Endometrium (tissue), 2 donors: Measurements from ENCODE around the gene DNAH11.
"Not testable (repeated sequence)": the region's sequence is repeated elsewhere in the genome, so short reads cannot be mapped to it uniquely, and the experiment has no call there.

Experiments used
- FAIRE-seq: peaks from 2 replicates; lab custom pipeline; 2012; peaks lifted over from hg19 to GRCh38; lab: Jason Lieb, UNC
- donor health status: control.
- donor health status: control.

Gene DNAH11

GRCh38 chr7:21618706-21619105 is 75.9 kb downstream of the DNAH11 start:
- FAIRE-seq = no peak

DNA sequence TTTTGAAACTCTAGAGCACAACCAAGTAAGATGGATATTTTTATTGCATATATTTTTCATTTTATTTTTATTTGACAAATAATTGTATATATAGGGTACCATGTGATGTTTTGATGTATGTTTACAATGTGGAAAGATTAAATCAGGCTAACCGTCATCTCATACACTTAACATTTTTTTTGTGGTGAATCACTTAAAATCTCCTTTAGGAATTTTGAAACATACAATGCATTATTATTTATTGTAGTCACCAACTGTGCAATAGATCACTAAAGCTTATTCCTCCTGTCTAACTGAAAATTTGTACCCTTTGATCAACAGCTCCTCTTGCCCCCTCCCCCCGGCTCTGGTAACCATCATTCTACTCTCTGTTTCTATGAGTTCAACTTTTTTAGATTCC is 77.2 kb downstream of the DNAH11 start:
- FAIRE-seq = no peak

GRCh38 chr7:21624320-21624719 is 81.5 kb downstream of the DNAH11 start:
- no peak for FAIRE-seq

- no peak for FAIRE-seq
Measured at GRCh38 chr7:21636694-21637093, 93.9 kb downstream of the DNAH11 start.

GRCh38 chr7:21639206-21639868 is 96.5 kb downstream of the DNAH11 start:
- no peak for FAIRE-seq

DNA sequence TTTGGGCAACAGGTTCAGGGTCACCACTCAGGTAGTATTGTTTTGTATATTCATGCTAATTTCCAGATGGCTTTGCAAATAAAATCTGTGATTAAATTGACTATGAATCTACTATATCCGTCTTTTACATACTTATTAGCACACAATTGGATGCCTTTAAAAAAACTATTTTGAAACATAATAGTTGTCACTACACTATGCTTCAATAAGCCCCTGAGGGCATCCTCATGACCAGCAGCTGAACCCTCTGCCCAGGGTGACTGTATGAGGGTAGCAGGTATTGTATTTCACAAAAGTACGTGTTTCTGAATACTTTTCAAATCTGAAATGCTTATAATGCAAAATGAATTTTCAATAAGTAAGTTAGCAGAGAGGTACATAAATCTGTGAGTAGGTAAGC is 97.3 kb downstream of the DNAH11 start:
- FAIRE-seq = no peak

DNA sequence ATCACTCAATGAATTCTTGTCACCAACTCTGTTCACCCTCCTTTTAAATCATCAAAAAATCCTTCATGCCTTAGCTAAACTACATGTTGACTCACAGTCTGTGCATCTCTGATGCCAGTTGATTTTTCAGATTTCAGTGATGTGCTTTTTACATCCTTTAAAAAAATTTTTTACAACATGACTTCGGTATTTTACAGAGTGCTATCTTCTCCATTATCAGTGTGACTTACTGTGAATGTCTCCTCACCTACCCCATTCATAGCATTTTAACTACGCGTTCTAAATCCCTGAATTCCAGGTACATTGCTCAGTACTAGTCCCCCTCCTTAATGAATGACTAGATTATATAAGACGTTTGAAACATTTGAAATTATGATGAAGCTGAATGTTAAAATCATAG is 98.7 kb downstream of the DNAH11 start:
- no peak for FAIRE-seq

DNA sequence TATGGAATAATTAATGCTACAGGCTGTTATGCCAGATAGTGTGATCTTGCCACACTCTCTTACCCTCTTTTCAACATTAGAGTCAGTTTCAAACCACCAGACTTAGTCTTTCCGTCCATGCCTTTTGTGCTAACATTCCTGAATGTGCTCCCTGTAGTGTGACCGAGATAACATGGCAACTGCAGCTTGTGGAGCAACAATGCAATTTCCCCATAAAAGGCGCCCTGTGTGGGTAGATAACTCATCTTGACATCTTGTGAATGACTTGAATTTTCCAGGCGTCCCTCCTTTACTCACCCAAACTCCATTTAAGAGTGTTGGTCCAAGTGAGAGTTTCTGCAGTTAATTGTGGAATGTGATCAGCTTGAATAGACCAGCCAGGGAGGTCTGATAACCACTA is 99.6 kb downstream of the DNAH11 start:
- no peak for FAIRE-seq

- FAIRE-seq = no peak
Measured at GRCh38 chr7:21651697-21652096, 108.9 kb downstream of the DNAH11 start.

DNA sequence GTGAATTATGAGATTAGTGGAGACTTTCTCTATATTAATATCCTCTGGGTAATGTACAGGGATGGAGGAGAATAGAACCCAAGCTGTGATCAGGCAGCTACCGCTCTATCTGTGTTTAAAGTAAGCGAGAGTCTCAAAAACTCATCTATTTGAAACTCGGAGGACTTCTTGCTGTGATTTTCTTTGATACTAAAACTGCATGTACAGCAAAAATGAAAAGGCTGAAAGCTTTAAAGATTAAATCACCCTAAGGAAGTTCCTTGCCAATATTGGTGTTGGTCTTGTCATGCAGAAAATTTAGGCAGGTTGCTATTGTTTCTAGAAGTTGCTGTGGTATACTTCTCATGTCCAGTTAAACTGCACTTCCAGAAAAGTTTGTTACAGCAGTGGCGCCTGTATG is 110.8 kb downstream of the DNAH11 start:
- no peak for FAIRE-seq

DNA sequence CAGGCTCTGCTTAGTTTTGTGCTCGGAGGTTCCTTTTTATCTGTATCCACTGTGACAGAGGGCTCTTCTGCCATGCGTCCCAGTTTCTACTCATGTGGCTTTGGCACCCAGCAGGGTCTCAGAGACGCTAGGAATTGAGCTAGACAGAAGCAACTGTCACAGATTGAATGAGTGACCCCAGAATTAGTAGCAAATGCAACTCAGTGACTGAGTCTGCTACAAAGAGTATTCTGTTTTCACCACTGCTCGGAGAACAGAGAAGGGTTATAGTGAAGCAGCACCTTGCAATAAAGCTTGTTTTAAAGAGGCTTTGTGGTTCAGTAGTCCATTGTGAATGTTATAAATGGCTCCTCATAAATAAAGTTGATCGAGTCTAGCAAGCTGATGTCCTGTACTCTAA is 113.2 kb downstream of the DNAH11 start:
- no peak for FAIRE-seq

- no peak for FAIRE-seq
Measured at GRCh38 chr7:21656796-21657195, 114.0 kb downstream of the DNAH11 start.

- FAIRE-seq = no peak
Measured at GRCh38 chr7:21670496-21670895, 127.7 kb downstream of the DNAH11 start.

DNA sequence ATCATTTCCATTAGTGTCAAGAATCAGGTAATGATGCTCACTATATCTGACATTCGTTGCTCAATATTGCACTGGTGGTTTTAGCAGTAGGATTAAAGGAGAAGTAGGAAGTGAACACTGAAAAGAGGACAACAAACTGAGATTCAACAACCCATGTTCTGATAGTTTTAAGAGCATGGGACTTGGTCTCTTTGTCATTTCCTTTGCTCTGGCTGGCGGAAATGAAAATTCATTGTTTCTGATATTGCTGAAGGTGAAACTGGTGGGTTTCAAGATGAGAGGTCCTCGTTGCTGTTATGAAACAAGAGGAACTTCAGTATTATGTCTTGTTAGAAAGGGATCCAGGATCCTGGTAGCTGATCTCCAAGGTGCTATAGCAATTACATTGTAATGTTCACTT is 129.0 kb downstream of the DNAH11 start:
- FAIRE-seq = no peak

GRCh38 chr7:21675255-21675654 is 132.4 kb downstream of the DNAH11 start:
- no peak for FAIRE-seq

- no peak for FAIRE-seq
Measured at GRCh38 chr7:21690705-21691104, 147.9 kb downstream of the DNAH11 start.

GRCh38 chr7:21691146-21691545 is 148.3 kb downstream of the DNAH11 start:
- FAIRE-seq = peak; percentile 21

GRCh38 chr7:21700587-21700986 is 157.7 kb downstream of the DNAH11 start:
- FAIRE-seq = not testable (repeated sequence)

DNA sequence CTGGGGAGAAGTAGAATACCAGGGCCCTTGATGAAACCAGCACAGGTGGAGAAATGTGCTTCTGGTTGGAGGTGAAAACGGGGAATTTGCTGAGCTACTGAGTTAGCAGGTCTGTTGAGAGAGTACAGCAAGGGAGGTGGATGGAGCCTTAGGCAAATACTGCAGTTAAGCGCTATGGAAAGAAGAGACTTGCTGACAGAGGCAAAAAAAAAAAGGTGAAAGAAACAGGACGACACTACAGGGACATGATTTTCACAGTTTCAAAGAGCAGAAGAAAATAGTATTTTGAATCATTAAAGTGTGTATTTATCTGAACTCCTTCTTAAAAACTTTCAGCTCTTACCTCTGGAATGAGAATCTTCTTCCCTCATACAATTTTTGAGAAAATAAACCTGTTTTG is 159.5 kb downstream of the DNAH11 start:
- FAIRE-seq = no peak

- no peak for FAIRE-seq
Measured at GRCh38 chr7:21704359-21704758, 161.5 kb downstream of the DNAH11 start.

DNA sequence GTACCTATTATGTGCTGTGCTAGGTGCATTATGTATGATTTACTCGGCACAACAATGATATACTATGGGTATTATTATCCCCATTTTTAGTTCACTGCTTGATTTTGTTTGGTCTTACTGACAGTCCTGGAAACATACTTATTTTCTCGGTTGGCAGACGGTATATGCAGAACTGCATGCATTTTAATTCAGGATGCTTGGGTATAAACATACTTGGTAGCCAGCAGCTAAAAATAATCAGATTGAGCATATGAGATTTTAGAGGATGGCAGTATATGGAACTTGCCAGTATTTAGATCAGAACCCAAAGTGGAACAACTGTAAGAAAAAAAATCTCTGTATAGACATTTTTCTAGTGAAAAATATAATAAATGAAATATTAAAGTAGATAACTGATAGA is 163.3 kb downstream of the DNAH11 start:
- no peak for FAIRE-seq

- no peak for FAIRE-seq
Measured at GRCh38 chr7:21707566-21707965, 164.7 kb downstream of the DNAH11 start.

DNA sequence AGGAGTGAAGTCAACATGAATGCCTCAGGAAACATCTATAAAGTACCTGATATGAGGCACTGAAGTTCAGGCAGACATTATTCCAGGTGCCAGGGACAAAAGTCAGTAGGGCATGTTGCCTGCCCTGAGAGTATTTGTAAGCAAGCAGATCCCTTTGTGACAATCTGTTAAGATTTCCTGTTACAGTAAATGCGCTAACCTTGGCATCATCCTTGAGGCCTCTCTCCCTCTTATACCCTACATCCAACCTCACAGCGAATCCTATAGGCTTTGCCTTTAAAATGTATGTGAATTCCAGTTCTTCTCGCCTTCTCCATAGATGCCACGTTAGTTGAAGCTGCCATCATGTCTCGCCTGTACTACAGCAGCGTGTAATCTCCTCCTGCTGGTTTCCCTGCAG is 165.3 kb downstream of the DNAH11 start:
- no peak for FAIRE-seq

- no peak for FAIRE-seq
Measured at GRCh38 chr7:21717323-21717722, 174.5 kb downstream of the DNAH11 start.

- no peak for FAIRE-seq
Measured at GRCh38 chr7:21718391-21718790, 175.6 kb downstream of the DNAH11 start.
